Measurements from ENCODE around the gene ATG16L2. TPM values are rescaled to one million over a fixed set of nuclear protein-coding genes. Genes with fewer than 3 reads are reported as not detected.

The ATG16L2 gene
- total RNA-seq, 2 experiments from 2014 or later, result 58.3 to 61.6 TPM

GRCh38 chr11:72776844-72777754, 37.1 kb upstream of the ATG16L2 start:
- Histone ChIP-seq H3K36me3 (ENCODE audit: insufficient read depth, low read length) (no peaks in the 10 kb centered on the region), H3K27me3 (ENCODE audit: control insufficient read depth in 1 of 2, insufficient read depth in 2 of 2, low read length in 2 of 2) (no peaks in the 10 kb centered on the region), H3K27ac (ENCODE audit: low read depth in 1 of 2, low read length in 2 of 2) (no peak overlapping the region), H3K4me3 (ENCODE audit: low read length) (no peak overlapping the region), H3K4me1 (ENCODE audit: insufficient read depth, low read length) (peaks cover 42% of the 10 kb centered on the region), H3K9me3 (ENCODE audit: control insufficient read depth in 1 of 2, insufficient read depth in 1 of 2, low read length in 2 of 2) (no peaks in the 10 kb centered on the region)
- DNase-seq (no peak), ATAC-seq (ENCODE audit: poor library complexity) (no peak)
- ChIA-PET CTCF (no interaction called here), POLR2A (no interaction called here)
- intact Hi-C loops (cut with DNase I, micrococcal nuclease), result no loop called here
- Mint-ChIP-seq H3K27me3 (no peaks in the 10 kb centered on the region), H3K9me3 (no peaks in the 10 kb centered on the region), H3K27ac (no peak overlapping the region), H3K4me1 (ENCODE audit: low read depth) (peaks cover 15% of the 10 kb centered on the region), H3K4me3 (no peak overlapping the region), H3K36me3 (ENCODE audit: low read depth) (no peaks in the 10 kb centered on the region)
- TF ChIP-seq, protein P1, sequence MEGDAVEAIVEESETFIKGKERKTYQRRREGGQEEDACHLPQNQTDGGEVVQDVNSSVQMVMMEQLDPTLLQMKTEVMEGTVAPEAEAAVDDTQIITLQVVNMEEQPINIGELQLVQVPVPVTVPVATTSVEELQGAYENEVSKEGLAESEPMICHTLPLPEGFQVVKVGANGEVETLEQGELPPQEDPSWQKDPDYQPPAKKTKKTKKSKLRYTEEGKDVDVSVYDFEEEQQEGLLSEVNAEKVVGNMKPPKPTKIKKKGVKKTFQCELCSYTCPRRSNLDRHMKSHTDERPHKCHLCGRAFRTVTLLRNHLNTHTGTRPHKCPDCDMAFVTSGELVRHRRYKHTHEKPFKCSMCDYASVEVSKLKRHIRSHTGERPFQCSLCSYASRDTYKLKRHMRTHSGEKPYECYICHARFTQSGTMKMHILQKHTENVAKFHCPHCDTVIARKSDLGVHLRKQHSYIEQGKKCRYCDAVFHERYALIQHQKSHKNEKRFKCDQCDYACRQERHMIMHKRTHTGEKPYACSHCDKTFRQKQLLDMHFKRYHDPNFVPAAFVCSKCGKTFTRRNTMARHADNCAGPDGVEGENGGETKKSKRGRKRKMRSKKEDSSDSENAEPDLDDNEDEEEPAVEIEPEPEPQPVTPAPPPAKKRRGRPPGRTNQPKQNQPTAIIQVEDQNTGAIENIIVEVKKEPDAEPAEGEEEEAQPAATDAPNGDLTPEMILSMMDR (IDR thresholded peaks at IDR 0.05), result no peak

- H3K36me3 ChIP-seq (ENCODE audit: insufficient read depth, low read length), result no peaks in the 10 kb centered on the region
- ATAC-seq (ENCODE audit: poor library complexity) (no peak), DNase-seq (no peak)
- intact Hi-C loops (cut with DNase I, micrococcal nuclease), result no loop called here
- CTCF ChIA-PET, result interaction anchor here (1.6 kb wide), 1 partner anchor 53 kb away, joined by 5 read pairs; no protein-coding TSS in a partner anchor
- TF ChIP-seq, protein P1 (IDR thresholded peaks at IDR 0.05), result no peak
- no peaks in the 10 kb centered on the region for H3K9me3 ChIP-seq (ENCODE audit: control insufficient read depth in 1 of 2, insufficient read depth in 1 of 2, low read length in 2 of 2)
- H3K4me1 ChIP-seq (ENCODE audit: insufficient read depth, low read length), result peaks cover 48% of the 10 kb centered on the region
- POLR2A ChIA-PET, result interaction anchor here (0.8 kb wide), 1 partner anchor 15 kb away, joined by 4 read pairs; no protein-coding TSS in a partner anchor
- no peak overlapping the region for H3K27ac Mint-ChIP-seq
- H3K4me3 Mint-ChIP-seq, result peak overlapping the region; percentile 42
- no peak overlapping the region for H3K27ac ChIP-seq (ENCODE audit: low read depth in 1 of 2, low read length in 2 of 2)
- H3K4me3 ChIP-seq (ENCODE audit: low read length), result no peak overlapping the region
- H3K27me3 Mint-ChIP-seq, result no peaks in the 10 kb centered on the region
- peaks cover 22% of the 10 kb centered on the region for H3K4me1 Mint-ChIP-seq (ENCODE audit: low read depth)
- no peaks in the 10 kb centered on the region for H3K27me3 ChIP-seq (ENCODE audit: control insufficient read depth in 1 of 2, insufficient read depth in 2 of 2, low read length in 2 of 2)
- no peaks in the 10 kb centered on the region for H3K9me3 Mint-ChIP-seq
- no peaks in the 10 kb centered on the region for H3K36me3 Mint-ChIP-seq (ENCODE audit: low read depth)
Measured at GRCh38 chr11:72777755-72778278, 36.4 kb upstream of the ATG16L2 start.

DNA sequence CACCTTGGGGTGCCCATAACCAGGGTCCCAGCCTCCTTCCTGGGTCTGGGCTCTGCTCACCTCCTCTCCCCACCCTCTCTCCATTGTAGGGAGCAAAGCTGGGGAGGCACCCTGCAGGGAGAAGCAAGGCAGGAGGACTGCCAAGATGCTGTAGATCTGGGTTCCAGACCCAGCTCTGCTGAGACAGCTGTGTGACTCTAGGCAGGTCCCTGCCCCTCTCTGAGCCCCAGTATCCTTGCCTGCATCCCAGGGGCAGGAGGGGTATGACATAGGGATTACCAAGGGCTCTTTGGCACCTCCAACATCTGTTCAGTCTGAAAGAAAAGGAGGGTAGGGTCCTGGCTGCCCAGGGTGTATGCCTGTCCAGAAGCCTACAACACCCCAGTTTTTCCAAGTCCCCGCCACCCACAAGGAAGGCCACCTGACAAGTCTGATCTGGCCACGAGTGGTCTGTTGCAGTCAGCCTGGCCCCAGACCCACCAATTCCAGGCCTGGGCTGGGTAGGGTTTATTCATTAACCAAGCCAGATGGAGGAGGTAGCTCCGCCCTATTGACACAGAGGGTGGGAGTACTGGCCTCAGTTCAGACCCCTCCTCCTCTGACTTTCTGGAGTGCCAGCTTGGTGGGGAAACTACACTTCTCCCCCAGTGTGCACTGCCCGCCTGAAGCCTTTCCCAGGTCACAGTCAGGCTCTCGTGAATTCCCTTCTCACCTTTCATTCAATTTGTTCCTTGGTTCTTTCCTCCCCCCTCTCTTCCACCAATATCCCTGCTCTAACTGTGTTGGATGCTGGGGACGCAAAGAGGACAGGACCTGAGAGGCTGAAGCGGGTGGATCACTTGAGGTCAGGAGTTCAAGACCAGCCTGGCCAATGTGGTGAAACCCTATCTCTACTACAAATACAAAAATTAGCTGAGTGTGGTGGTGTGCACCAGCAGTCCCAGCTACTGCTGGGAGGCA, 35.4 kb upstream of the ATG16L2 start:
- Mint-ChIP-seq H3K36me3 (ENCODE audit: low read depth) (no peaks in the 10 kb centered on the region), H3K9me3 (no peaks in the 10 kb centered on the region), H3K27me3 (no peaks in the 10 kb centered on the region), H3K4me3 (peak overlapping the region; percentile 88), H3K27ac (peak overlapping the region; percentile 2), H3K4me1 (ENCODE audit: low read depth) (peaks cover 24% of the 10 kb centered on the region)
- ATAC-seq (ENCODE audit: poor library complexity), result no peak
- POLR2A ChIA-PET, result interaction anchor here (0.8 kb wide), 1 partner anchor 14 kb away, joined by 4 read pairs; no protein-coding TSS in a partner anchor
- H3K4me3 ChIP-seq (ENCODE audit: low read length), result no peak overlapping the region
- DNase-seq, result no peak
- TF ChIP-seq, protein P1 (IDR thresholded peaks at IDR 0.05), result no peak
- no peaks in the 10 kb centered on the region for H3K9me3 ChIP-seq (ENCODE audit: control insufficient read depth in 1 of 2, insufficient read depth in 1 of 2, low read length in 2 of 2)
- peaks cover 48% of the 10 kb centered on the region for H3K4me1 ChIP-seq (ENCODE audit: insufficient read depth, low read length)
- H3K27ac ChIP-seq (ENCODE audit: low read depth in 1 of 2, low read length in 2 of 2), result no peak overlapping the region
- intact Hi-C loops (cut with DNase I, micrococcal nuclease), result no loop called here
- no peaks in the 10 kb centered on the region for H3K36me3 ChIP-seq (ENCODE audit: insufficient read depth, low read length)
- no peaks in the 10 kb centered on the region for H3K27me3 ChIP-seq (ENCODE audit: control insufficient read depth in 1 of 2, insufficient read depth in 2 of 2, low read length in 2 of 2)
- CTCF ChIA-PET, result interaction anchor here (0.7 to 1.6 kb wide), 3 partner anchors 15 to 54 kb away, joined by 3 to 5 read pairs (median 3); partner anchors contain the start of gene STARD10
